OCI-LY3 (cell line): ENCODE measurements around the gene LOXL1.

ENCODE experiments used
- EZH2phosphoT487 ChIP-seq: fragments of 200-600 bp; shearing (Covaris generic); IDR thresholded peaks from 2 replicates; pipeline ENCODE4 v1.6.1; 2018; ENCODE audit warnings: antibody characterized with exemption, mixed run types, low read depth
- TF ChIP-seq, protein P1 (sequence below): fragments of 200-600, 300-600 bp; sonication (generic); IDR thresholded peaks from 2 replicates; pipeline ENCODE4 v1.5.1; 2014; ENCODE audit warnings: antibody characterized with exemption, low read length, low read depth

GRCh38 chr15:73914145-73914544, 12.1 kb upstream of the LOXL1 start:
- TF ChIP-seq, protein P1, sequence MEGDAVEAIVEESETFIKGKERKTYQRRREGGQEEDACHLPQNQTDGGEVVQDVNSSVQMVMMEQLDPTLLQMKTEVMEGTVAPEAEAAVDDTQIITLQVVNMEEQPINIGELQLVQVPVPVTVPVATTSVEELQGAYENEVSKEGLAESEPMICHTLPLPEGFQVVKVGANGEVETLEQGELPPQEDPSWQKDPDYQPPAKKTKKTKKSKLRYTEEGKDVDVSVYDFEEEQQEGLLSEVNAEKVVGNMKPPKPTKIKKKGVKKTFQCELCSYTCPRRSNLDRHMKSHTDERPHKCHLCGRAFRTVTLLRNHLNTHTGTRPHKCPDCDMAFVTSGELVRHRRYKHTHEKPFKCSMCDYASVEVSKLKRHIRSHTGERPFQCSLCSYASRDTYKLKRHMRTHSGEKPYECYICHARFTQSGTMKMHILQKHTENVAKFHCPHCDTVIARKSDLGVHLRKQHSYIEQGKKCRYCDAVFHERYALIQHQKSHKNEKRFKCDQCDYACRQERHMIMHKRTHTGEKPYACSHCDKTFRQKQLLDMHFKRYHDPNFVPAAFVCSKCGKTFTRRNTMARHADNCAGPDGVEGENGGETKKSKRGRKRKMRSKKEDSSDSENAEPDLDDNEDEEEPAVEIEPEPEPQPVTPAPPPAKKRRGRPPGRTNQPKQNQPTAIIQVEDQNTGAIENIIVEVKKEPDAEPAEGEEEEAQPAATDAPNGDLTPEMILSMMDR = no peak
- TF ChIP-seq EZH2phosphoT487 = no peak
